ENCODE results near the gene DCST1. TPM values are rescaled to one million over a fixed set of nuclear protein-coding genes. Genes with fewer than 3 reads are reported as not detected.
"Not testable (repeated sequence)": the region's sequence is repeated elsewhere in the genome, so short reads cannot be mapped to it uniquely, and the experiment has no call there.

The DCST1 gene
- total and polyA plus RNA-seq, 2 of the 13 experiments (the other 11 are each of a cell fraction or from before 2014, with no cell fraction given): 0.04 TPM; not detected in 1

GRCh38 chr1:155033524-155033923, at the start of gene DCST1, which contains the start of gene DCST2 (continued):
- no peak for TF ChIP-seq ZNF691 (CRISPR knock-in tag; IDR thresholded peaks at IDR 0.05; ENCODE audit: borderline replicate concordance, low read depth)
- TF ChIP-seq ZNF687 (CRISPR knock-in tag; IDR thresholded peaks at IDR 0.05): no peak

- H3K4me2 ChIP-seq (ENCODE audit: low read depth, low read length); DNase-seq (ENCODE audit: low spot score); H3K4me3 ChIP-seq (replicated peaks in 1 of 3; ENCODE audit: insufficient read depth in 1 of 3, low read depth in 2 of 3, low read length in 3 of 3); H4K20me1 ChIP-seq (ENCODE audit: insufficient read depth, low read length); FAIRE-seq; intact Hi-C loops (cut with micrococcal nuclease; ENCODE audit: unreplicated experiment); H3K9me3 ChIP-seq (ENCODE audit: low read length); H3K27ac ChIP-seq (ENCODE audit: extremely low read length, insufficient read depth, low read length); H2AFZ ChIP-seq (ENCODE audit: low read length); BruUV-seq (replicated peaks); H3K9ac ChIP-seq (ENCODE audit: insufficient read depth, low read depth, low read length); ATAC-seq; in situ Hi-C loops (cut with HindIII; ENCODE audit: extremely low pct_ligation_motif_present, low pct_unique_long_range_greater_than_20kb); H3K27me3 ChIP-seq (ENCODE audit: control insufficient read depth in 1 of 2, insufficient read depth in 2 of 2, low read length in 2 of 2); CTCF ChIA-PET (ENCODE audit: low intra/inter-chr PET ratio, low total read pairs): not testable (repeated sequence)
- POLR2A ChIA-PET: interaction anchor here (1.7 to 2.1 kb wide), 2 partner anchors 14 to 16 kb away, joined by 6 to 7 read pairs; partner anchors contain the start of gene SHC1
- Histone ChIP-seq H3K4me1 (ENCODE audit: insufficient read depth, low read length) (peaks cover 45% of the 10 kb centered on the region), H3K36me3 (replicated peaks in 1 of 2; ENCODE audit: control insufficient read depth in 1 of 2, insufficient read depth in 2 of 2, low read length in 2 of 2) (peaks cover 5 to 18% of the 10 kb centered on the region in 2 experiments; a peak in 2 of 5 replicates), H3K79me2 (ENCODE audit: insufficient read depth, low read length) (peaks cover 18% of the 10 kb centered on the region)
- 98% methylated on average over 4 of the region's 4 CpGs for WGBS (ENCODE audit: low lambda C conversion rate)
Observed at GRCh38 chr1:154986736-154987135, 46.9 kb upstream of the DCST1 start.
